Nephron (organoid): ENCODE results near the gene GUK1.

Experiments used
- H3K27ac Mint-ChIP-seq, 3 experiments: 2 replicates each; pipeline ENCODE4 v1.8.0; 2020; ENCODE audit warnings: mixed read lengths in 3 of 3, mild to moderate bottlenecking in 2 of 3, moderate library complexity in 1 of 3
- H3K27me3 Mint-ChIP-seq: 2 replicates; pipeline ENCODE4 v1.8.0; 2021; ENCODE audit warnings: low read depth, mild to moderate bottlenecking, moderate library complexity, mixed read lengths
- H3K36me3 Mint-ChIP-seq: 2 replicates; pipeline ENCODE4 v1.8.0; 2020; ENCODE audit warnings: low read depth, mixed read lengths
- H3K4me1 Mint-ChIP-seq: 2 replicates; pipeline ENCODE4 v1.8.0; 2020; ENCODE audit warnings: mixed read lengths
- H3K4me3 Mint-ChIP-seq, 3 experiments: 2 replicates each; pipeline ENCODE4 v1.8.0; 2020; ENCODE audit warnings: mild to moderate bottlenecking in 3 of 3, mixed read lengths in 3 of 3, moderate library complexity in 2 of 3
- H3K9me3 Mint-ChIP-seq: 2 replicates; pipeline ENCODE4 v1.8.0; 2020; ENCODE audit warnings: mixed read lengths
- CTCF ChIP-seq, 3 experiments: fragments of 200-600 bp; sonication (generic); IDR thresholded peaks; one replicate each; pipeline ENCODE4 v1.5.0; 2021; ENCODE audit warnings: antibody characterized with exemption in 3 of 3; ENCODE audit not compliant: unreplicated experiment in 3 of 3

The GUK1 gene

GRCh38 chr1:228118040-228118439 is 22.0 kb upstream of the GUK1 start:
- peaks cover 7% of the 10 kb centered on the region for H3K36me3 Mint-ChIP-seq
- no peak for TF ChIP-seq CTCF (IDR thresholded peaks at IDR 0.05; ENCODE audit: unreplicated experiment in 3 of 3)
- no peak overlapping the region for H3K27ac Mint-ChIP-seq
- no peaks in the 10 kb centered on the region for H3K4me1 Mint-ChIP-seq
- H3K27me3 Mint-ChIP-seq = peaks cover 4% of the 10 kb centered on the region
- peaks cover 10% of the 10 kb centered on the region for H3K9me3 Mint-ChIP-seq
- no peak overlapping the region for H3K4me3 Mint-ChIP-seq

GRCh38 chr1:228120351-228120750 is 19.7 kb upstream of the GUK1 start:
- peaks cover 10% of the 10 kb centered on the region for H3K9me3 Mint-ChIP-seq
- H3K36me3 Mint-ChIP-seq = peaks cover 7% of the 10 kb centered on the region
- no peak for TF ChIP-seq CTCF (IDR thresholded peaks at IDR 0.05; ENCODE audit: unreplicated experiment in 3 of 3)
- H3K4me1 Mint-ChIP-seq = no peaks in the 10 kb centered on the region
- no peak overlapping the region for H3K4me3 Mint-ChIP-seq
- H3K27ac Mint-ChIP-seq = no peak overlapping the region
- H3K27me3 Mint-ChIP-seq = peaks cover 8% of the 10 kb centered on the region

DNA sequence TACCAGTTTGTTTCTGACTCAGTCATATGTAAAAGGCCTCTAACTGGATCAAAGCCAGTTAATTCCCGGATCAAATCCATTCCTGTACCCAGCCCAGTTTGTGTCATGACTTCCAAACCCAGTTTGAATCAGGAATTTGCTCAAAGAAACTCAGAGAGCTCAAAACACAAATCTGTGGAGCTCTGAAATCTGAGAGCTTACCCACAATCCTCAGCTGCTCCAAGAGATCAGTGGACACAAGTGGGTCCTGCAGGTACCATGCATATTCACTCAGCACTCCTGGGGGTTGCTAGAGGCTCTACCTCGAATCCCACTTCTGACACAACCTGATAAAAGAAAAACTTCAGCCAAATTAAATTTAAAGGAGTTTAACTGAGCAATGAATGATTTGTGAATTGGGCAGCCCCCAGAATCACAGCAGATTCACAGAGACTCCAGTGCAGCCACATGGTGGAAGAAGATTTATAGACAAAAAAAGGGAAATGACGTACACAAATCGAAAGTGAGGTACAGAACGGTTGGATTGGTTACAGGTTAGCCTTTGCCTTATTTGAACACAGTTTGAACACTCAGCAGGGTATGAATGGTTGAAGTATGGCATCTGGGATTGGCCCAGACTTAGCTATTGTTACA is 19.1 kb upstream of the GUK1 start:
- H3K4me1 Mint-ChIP-seq = no peaks in the 10 kb centered on the region
- peaks cover 8% of the 10 kb centered on the region for H3K27me3 Mint-ChIP-seq
- TF ChIP-seq CTCF (IDR thresholded peaks at IDR 0.05; ENCODE audit: unreplicated experiment in 3 of 3) = no peak
- H3K9me3 Mint-ChIP-seq = peaks cover 10% of the 10 kb centered on the region
- no peak overlapping the region for H3K27ac Mint-ChIP-seq
- no peak overlapping the region for H3K4me3 Mint-ChIP-seq
- H3K36me3 Mint-ChIP-seq = peaks cover 7% of the 10 kb centered on the region

DNA sequence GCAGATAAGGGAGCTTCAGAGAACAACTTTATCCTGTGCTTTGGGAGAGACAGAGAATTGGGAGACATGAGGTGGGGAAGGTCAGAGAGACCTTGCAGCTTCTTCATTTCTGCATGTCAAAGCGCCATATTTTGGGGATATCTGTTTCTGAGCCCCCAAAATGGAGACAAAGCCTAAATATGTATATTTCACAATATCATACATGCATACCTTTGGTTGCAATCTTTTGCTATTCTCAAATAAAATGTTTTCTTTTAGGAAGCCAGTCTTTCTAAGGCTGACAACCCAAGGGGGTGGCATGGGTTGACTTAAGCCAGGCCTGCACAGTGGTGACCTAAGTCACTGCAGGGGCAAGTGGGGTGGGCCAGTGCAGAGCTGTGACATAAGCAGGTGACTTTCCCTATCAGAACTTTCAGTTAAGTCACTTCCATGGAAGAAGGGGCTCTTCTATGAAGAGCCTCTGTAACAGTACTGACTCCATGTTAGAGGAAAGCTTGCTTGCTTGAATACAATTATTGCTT is 17.1 kb upstream of the GUK1 start:
- Mint-ChIP-seq H3K4me1 (no peaks in the 10 kb centered on the region), H3K27me3 (peaks cover 14% of the 10 kb centered on the region), H3K27ac (no peak overlapping the region), H3K4me3 (no peak overlapping the region), H3K36me3 (peaks cover 2% of the 10 kb centered on the region), H3K9me3 (peaks cover 6% of the 10 kb centered on the region)
- TF ChIP-seq CTCF (IDR thresholded peaks at IDR 0.05; ENCODE audit: unreplicated experiment in 3 of 3) = no peak

DNA sequence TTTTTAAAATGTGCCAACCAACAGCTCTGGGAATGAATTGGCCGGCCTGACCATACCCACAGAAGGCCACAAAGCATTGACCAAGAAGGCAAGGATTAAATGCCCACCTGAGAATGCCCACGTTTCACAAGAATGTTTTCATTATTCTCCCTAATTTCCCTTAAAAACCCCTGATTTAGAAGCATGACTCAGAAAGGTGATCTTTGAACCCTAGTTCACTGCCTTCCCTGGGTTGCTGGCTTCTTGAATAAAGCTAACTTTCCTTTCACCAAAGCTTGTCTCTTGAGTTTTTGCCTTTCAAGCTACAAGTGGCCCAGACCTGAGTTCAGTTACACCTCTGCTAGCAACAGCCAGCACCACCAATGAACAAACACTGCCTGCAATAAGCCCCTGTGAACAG is 16.6 kb upstream of the GUK1 start:
- Mint-ChIP-seq H3K27ac (no peak overlapping the region), H3K9me3 (peaks cover 3% of the 10 kb centered on the region), H3K4me3 (no peak overlapping the region), H3K27me3 (peaks cover 15% of the 10 kb centered on the region), H3K4me1 (no peaks in the 10 kb centered on the region), H3K36me3 (no peaks in the 10 kb centered on the region)
- TF ChIP-seq CTCF (IDR thresholded peaks at IDR 0.05; ENCODE audit: unreplicated experiment in 3 of 3) = no peak

- Mint-ChIP-seq H3K27ac (no peak overlapping the region), H3K4me3 (no peak overlapping the region), H3K36me3 (no peaks in the 10 kb centered on the region), H3K9me3 (no peaks in the 10 kb centered on the region), H3K27me3 (peaks cover 19% of the 10 kb centered on the region), H3K4me1 (no peaks in the 10 kb centered on the region)
- no peak for TF ChIP-seq CTCF (IDR thresholded peaks at IDR 0.05; ENCODE audit: unreplicated experiment in 3 of 3)
These were observed 14.9 kb upstream of the GUK1 start for GRCh38 chr1:228125185-228125584.
